Measurements from ENCODE around the gene PRKCE. TPM values are rescaled to one million over a fixed set of nuclear protein-coding genes. Genes with fewer than 3 reads are reported as not detected.

Gene PRKCE
- total RNA-seq, 1 experiment from 2014 or later, result 14.8 TPM

- ChIA-PET RAD21 (ENCODE audit: low non-redundant PET in 1 of 2, low total read pairs in 2 of 2, uncharacterized antibody in 2 of 2, unreplicated experiment in 2 of 2) (interaction anchor here (0.8 to 1.1 kb wide), 2 partner anchors 135 kb away, joined by 3 to 6 read pairs; no protein-coding TSS in a partner anchor), CTCF (interaction anchor here (1.1 to 1.3 kb wide), 2 partner anchors 135 to 292 kb away, joined by 6 to 10 read pairs; no protein-coding TSS in a partner anchor), POLR2A (no interaction called here)
- Histone ChIP-seq H4K20me1 (ENCODE audit: insufficient read depth) (no peaks in the 10 kb centered on the region), H3K4me1 (ENCODE audit: control insufficient read depth in 1 of 2, insufficient read depth in 2 of 2, low read length in 2 of 2) (peaks cover 6 to 14% of the 10 kb centered on the region in 2 experiments; a peak in 2 of 4 replicates), H3K9me2 (ENCODE audit: insufficient read depth) (no peaks in the 10 kb centered on the region), H3K79me2 (ENCODE audit: insufficient read depth, low read length) (no peaks in the 10 kb centered on the region), H3K4me2 (ENCODE audit: low read length) (peak overlapping the region; percentile 96), H3K36me3 (ENCODE audit: control insufficient read depth in 1 of 2, insufficient read depth in 2 of 2, low read length in 2 of 2) (no peaks in the 10 kb centered on the region), H3K4me3 (replicated peaks in 1 of 2; ENCODE audit: low read depth in 1 of 2, low read length in 2 of 2) (peak overlapping the region; percentile 41 to 58), H3K27ac (ENCODE audit: low read depth, low read length) (no peak overlapping the region), H3K9ac (ENCODE audit: low read length) (peak overlapping the region; percentile 62), H3K9me3 (ENCODE audit: control insufficient read depth in 1 of 2, insufficient read depth in 1 of 2, low read depth in 1 of 2, low read length in 2 of 2) (no peaks in the 10 kb centered on the region), H3K27me3 (ENCODE audit: insufficient read depth, low read length) (no peaks in the 10 kb centered on the region), H2AFZ (ENCODE audit: low read depth, low read length, poor library complexity, severe bottlenecking) (peak overlapping the region; percentile 94)
- BruUV-seq (replicated peaks), result no TSS peak
- no peak for DNase-seq (ENCODE audit: low read depth, low spot score)
- ATAC-seq, result peak; percentile 98
- intact Hi-C loops (cut with micrococcal nuclease), result loop anchor here (1.0 to 5.0 kb wide), 6 partner anchors 68 to 817 kb away; no protein-coding TSS in a partner anchor
- TF ChIP-seq POLR2AphosphoS5 (IDR thresholded peaks at IDR 0.05; ENCODE audit: low read depth, low read length) (no peak), CEBPB (IDR thresholded peaks at IDR 0.05; ENCODE audit: low read depth) (no peak), EZH2 (IDR thresholded peaks at IDR 0.05) (no peak), SIN3A (IDR thresholded peaks at IDR 0.05; ENCODE audit: low read depth) (no peak), ATF3 (IDR thresholded peaks at IDR 0.05) (no peak), CTCF (IDR thresholded peaks at IDR 0.05 in 2 of 3, conservative IDR thresholded peaks at IDR 0.05 in 1 of 3; ENCODE audit: borderline replicate concordance in 1 of 3, insufficient read depth in 1 of 3, low read depth in 2 of 3, low read length in 2 of 3) (peak; percentile 82 to 87 (median 87)), POLR2A (IDR thresholded peaks at IDR 0.05; ENCODE audit: borderline replicate concordance, extremely low read depth, insufficient read depth, insufficient read length) (no peak), TCF7L2 (IDR thresholded peaks at IDR 0.05; ENCODE audit: borderline replicate concordance, extremely low read depth, insufficient read depth, insufficient read length) (peak; percentile 39), SP1 (IDR thresholded peaks at IDR 0.05; ENCODE audit: low read depth) (no peak), YY1 (IDR thresholded peaks at IDR 0.05; ENCODE audit: extremely low read depth, insufficient replicate concordance, low read depth, low read length) (peak; percentile 76), ZNF274 (IDR thresholded peaks at IDR 0.05; ENCODE audit: low read depth, low read length) (no peak), FOSL1 (IDR thresholded peaks at IDR 0.05; ENCODE audit: low read depth) (no peak), ZBTB33 (IDR thresholded peaks at IDR 0.05; ENCODE audit: extremely low read depth, insufficient replicate concordance, low read length) (no peak), ELF1 (IDR thresholded peaks at IDR 0.05; ENCODE audit: borderline replicate concordance, low read depth) (no peak), ZFX (IDR thresholded peaks at IDR 0.05) (0 out of 2 replicates have a peak, but pooled peaks have one; percentile 27), RAD21 (IDR thresholded peaks at IDR 0.05; ENCODE audit: low read depth) (peak; percentile 99), SRF (IDR thresholded peaks at IDR 0.05; ENCODE audit: low read depth) (no peak), CBX3 (IDR thresholded peaks at IDR 0.05; ENCODE audit: low read depth) (no peak), EZH2phosphoT487 (IDR thresholded peaks at IDR 0.05; ENCODE audit: borderline replicate concordance) (no peak), JUND (IDR thresholded peaks at IDR 0.05) (peak; percentile 17; the same call in 1 of the 2 replicates)
Observed at GRCh38 chr2:45643543-45644542, 7.6 kb upstream of the PRKCE start.
